Ureter (tissue), 1 donor: ENCODE results near the gene GPBP1L1. TPM values are rescaled to one million over a fixed set of nuclear protein-coding genes. Genes with fewer than 3 reads are reported as not detected.
A peak's percentile ranks its signal among the peaks of the same experiment; 100 is the strongest.
"Not testable (repeated sequence)": the region's sequence is repeated elsewhere in the genome, so short reads cannot be mapped to it uniquely, and the experiment has no call there.

Experiments
- DNase-seq: peaks from one replicate; pipeline ENCODE4 v3.0.0-alpha.2; 2020; ENCODE audit warnings: low spot score
- total RNA-seq: library from RNA; stranded (reverse); gene quantifications from one replicate; pipeline ENCODE4 v1.2.4, GENCODE V29; 2023
- donor health status: DM: yes; HTN: yes; CAD: no.

The GPBP1L1 gene
- total RNA-seq, 1 donor from 2014 or later, result 134 TPM

- DNase-seq, result no peak
These were observed 46.0 kb downstream of the GPBP1L1 start for GRCh38 chr1:45640293-45640692.

GRCh38 chr1:45635211-45635610 is 51.1 kb downstream of the GPBP1L1 start:
- DNase-seq, result no peak

GRCh38 chr1:45630429-45630828 is 55.9 kb downstream of the GPBP1L1 start:
- no peak for DNase-seq

GRCh38 chr1:45629035-45629434 is 57.3 kb downstream of the GPBP1L1 start:
- DNase-seq, result no peak

- DNase-seq, result no peak
These were observed 62.4 kb downstream of the GPBP1L1 start, which contains the start of gene CCDC17 for GRCh38 chr1:45623972-45624371. Gene CCDC17, minus strand, starts transcription at chr1:45624054. Its CDS starts 145 bp downstream, at chr1:45623909.

- peak; percentile 54 for DNase-seq
These were observed 63.6 kb downstream of the GPBP1L1 start for GRCh38 chr1:45622524-45623394.

- DNase-seq, result no peak
These were observed 64.3 kb downstream of the GPBP1L1 start for GRCh38 chr1:45621895-45622523.

GRCh38 chr1:45621501-45621836 is 64.9 kb downstream of the GPBP1L1 start:
- DNase-seq, result no peak

GRCh38 chr1:45620588-45621500 is 65.5 kb downstream of the GPBP1L1 start:
- no peak for DNase-seq

- no peak for DNase-seq
These were observed 67.0 kb downstream of the GPBP1L1 start for GRCh38 chr1:45619149-45619921.

- DNase-seq, result no peak
These were observed 68.7 kb downstream of the GPBP1L1 start for GRCh38 chr1:45617618-45618017.

- DNase-seq, result no peak
These were observed 70.4 kb downstream of the GPBP1L1 start for GRCh38 chr1:45615885-45616284.

GRCh38 chr1:45612941-45613579 is 73.3 kb downstream of the GPBP1L1 start:
- DNase-seq, result no peak

- no peak for DNase-seq
These were observed 75.6 kb downstream of the GPBP1L1 start for GRCh38 chr1:45610589-45611226.

GRCh38 chr1:45608175-45609156 is 77.9 kb downstream of the GPBP1L1 start:
- no peak for DNase-seq

- DNase-seq, result no peak
These were observed 78.8 kb downstream of the GPBP1L1 start for GRCh38 chr1:45607404-45608074.

- DNase-seq, result no peak
These were observed 82.1 kb downstream of the GPBP1L1 start for GRCh38 chr1:45604239-45604638.

GRCh38 chr1:45596765-45597164 is 89.6 kb downstream of the GPBP1L1 start:
- not testable (repeated sequence) for DNase-seq
